HG02973 (cell line): ENCODE results near the gene ACAD9.

Experiments used
- ATAC-seq: cut with Tn5 transposase; IDR thresholded peaks from one replicate; pipeline ENCODE4 v1.9.1; 2021; ENCODE audit warnings: moderate library complexity; ENCODE audit not compliant: unreplicated experiment

Gene ACAD9

DNA sequence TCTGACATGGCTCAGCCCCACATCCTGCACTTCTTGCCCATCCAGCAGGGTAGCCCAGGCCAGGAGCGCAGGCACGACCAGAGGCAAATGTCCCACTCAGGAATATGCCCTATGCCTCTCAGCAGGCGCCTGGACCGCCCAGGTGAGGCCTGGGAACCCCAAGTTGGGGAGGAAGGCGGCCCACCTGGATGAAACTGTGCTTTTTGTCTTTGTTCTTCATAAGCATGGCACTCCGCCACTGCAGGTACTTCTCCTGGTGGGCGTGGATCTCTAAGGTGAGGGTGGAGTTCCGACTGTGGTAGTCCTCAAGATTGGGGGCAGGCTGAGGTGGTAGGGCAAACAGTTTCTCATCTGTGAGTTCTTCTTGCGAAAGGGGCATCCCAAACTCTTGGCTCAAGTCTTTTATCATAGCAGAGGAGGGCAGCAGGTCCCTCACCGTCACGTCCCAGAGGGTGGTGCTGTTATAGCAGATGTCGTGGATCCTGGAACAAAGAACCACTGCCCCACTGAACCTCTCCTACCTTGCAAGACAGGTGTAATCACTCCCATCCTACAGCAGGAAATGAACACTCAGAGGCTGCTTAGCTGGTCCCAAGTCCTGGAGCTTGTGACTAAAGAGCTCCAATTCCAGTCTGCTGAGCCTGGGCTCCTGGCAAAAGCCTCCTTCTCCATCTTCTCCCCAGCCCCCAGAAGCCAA is 53.2 kb downstream of the ACAD9 start:
- no peak for ATAC-seq

GRCh38 chr3:128933213-128933921 is 53.9 kb downstream of the ACAD9 start:
- no peak for ATAC-seq

DNA sequence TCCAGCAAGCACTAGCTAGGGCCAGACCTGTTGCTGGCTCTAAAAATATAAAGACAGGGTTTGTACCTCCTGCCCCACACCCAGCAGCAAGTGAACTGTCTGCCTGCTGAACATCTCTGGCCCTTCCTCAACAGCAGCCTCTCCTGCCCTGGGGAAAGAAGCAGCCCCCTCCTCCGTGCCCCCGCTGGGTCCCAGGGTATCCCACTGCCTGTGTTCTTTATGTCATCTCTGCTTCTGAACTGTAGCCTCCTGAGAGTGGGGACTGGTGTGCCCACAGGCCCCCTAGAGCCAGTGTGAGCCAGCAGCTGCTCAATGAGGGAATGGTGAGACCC is 54.5 kb downstream of the ACAD9 start:
- no peak for ATAC-seq

DNA sequence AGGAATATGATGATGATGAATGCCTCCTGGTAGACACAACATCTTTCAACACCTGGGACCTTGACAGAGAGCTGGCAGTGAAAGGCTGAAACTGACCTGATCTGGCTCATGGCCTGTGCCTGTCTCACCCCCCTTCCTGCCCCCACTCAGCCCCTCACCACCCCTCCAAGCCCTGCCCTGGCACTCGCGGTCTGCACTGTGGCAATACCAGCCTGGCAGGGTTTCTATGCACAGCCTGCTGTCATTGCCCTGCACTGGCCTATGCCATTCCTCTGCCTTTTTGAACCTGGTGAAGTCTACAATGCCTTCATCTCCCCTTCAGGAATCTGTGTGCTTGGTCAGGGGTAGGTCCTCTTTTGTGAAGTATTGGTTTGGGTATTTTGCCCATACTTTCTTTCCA is 56.5 kb downstream of the ACAD9 start:
- ATAC-seq: no peak

DNA sequence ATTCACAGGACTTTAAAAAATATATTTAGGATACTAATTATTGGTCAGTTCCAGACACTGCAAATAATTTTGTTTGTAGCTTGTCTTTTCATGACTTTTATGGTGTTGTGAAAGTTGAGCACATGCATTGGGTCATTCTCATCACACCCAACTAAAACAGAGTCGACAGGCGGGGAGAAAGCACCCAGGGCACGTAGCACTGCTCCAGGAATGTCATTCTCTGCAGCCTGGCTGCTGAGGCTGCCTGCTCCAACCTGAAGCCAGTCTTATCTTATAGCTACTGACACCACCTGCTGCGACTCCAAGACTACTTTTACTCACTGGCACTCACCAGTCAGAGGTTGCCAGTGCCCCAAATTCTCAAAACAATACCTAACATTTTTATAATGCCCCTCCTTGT is 56.9 kb downstream of the ACAD9 start:
- ATAC-seq: no peak

GRCh38 chr3:128940252-128940651 is 60.8 kb downstream of the ACAD9 start:
- ATAC-seq: no peak

GRCh38 chr3:128942161-128942952 is 62.9 kb downstream of the ACAD9 start:
- ATAC-seq: no peak

- no peak for ATAC-seq
These were observed 65.8 kb downstream of the ACAD9 start for GRCh38 chr3:128945041-128945877.

DNA sequence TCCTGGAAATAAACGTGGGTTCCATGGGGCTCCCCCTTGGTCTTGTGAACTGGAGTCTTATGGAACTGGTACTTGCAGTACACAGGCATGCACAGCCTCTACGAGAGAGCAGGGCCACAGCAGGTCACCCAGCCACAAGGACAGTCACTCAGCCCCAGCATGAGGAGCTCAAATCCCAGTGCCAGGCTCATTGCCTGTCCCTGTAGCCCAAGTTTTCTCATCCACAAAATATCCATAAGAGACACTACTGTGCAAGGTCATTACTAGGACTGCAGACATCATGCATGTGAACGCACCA is 66.4 kb downstream of the ACAD9 start:
- ATAC-seq: no peak

- ATAC-seq: no peak
These were observed 67.0 kb downstream of the ACAD9 start for GRCh38 chr3:128946411-128946810.

- ATAC-seq: no peak
These were observed 69.7 kb downstream of the ACAD9 start for GRCh38 chr3:128949158-128949557.

DNA sequence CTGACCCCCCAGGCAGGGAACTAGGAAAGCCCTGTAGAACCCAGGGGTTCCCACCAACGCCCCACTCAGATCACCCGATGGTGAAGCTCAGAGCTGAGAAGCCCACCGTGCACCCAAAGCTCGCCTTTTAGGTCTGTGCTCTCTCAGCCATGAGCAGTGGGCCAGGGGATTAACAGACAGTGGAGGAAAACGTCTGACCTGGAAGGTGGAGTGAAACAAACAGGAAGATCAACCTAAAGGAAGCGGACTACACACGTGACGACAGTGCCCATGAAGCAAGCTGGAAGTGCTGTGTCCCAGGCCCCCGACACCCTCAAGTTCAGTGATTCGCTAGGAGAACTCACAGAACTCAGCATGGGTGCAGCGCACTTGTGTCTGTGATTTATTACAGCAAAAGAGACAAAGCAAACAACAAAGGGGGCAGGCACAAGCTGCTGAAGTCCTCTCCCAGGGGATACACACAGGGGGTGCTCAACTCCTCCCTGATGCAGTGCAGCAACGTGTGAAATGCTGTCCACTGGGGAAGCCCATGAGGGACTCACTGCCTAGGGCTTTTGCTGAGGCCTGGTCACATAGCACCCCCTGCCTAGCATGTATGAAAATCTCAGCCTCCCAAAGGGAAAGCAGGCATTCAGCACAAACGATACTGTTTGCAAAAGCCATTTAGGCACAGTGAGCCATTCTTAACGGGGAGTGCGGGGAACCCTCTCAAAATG is 71.0 kb downstream of the ACAD9 start:
- no peak for ATAC-seq

- no peak for ATAC-seq
These were observed 77.0 kb downstream of the ACAD9 start for GRCh38 chr3:128956440-128956839.
